ENCODE measurements around the gene PRKACB. TPM values are rescaled to one million over a fixed set of nuclear protein-coding genes. Genes with fewer than 3 reads are reported as not detected.

Gene PRKACB
- total RNA-seq, 2 experiments from 2014 or later, result 49.7 to 52.4 TPM

- POLR2A ChIA-PET, result no interaction called here
- H3K27ac Mint-ChIP-seq, result no peak overlapping the region
- no peak overlapping the region for H3K27ac ChIP-seq (ENCODE audit: low read depth in 1 of 2, low read length in 2 of 2)
Observed at GRCh38 chr1:84159533-84160240, 15.6 kb downstream of the PRKACB start.

GRCh38 chr1:84162295-84162694 lies 18.2 kb downstream of the PRKACB start:
- ChIA-PET CTCF (interaction anchor here (1.5 kb wide), 2 partner anchors 21 to 30 kb away, joined by 3 read pairs; no protein-coding TSS in a partner anchor), POLR2A (interaction anchor here (0.9 to 4.7 kb wide), 3 partner anchors 17 to 136 kb away, joined by 3 to 27 read pairs (median 3); partner anchors contain the start of gene PRKACB)
- no peak for DNase-seq
- Histone ChIP-seq H3K4me3 (ENCODE audit: low read length) (no peak overlapping the region), H3K27ac (ENCODE audit: low read depth in 1 of 2, low read length in 2 of 2) (no peak overlapping the region), H3K4me1 (ENCODE audit: insufficient read depth, low read length) (peaks cover 11% of the 10 kb centered on the region), H3K9me3 (ENCODE audit: control insufficient read depth in 1 of 2, insufficient read depth in 1 of 2, low read length in 2 of 2) (peaks cover 0 to 4% of the 10 kb centered on the region in 2 experiments), H3K27me3 (ENCODE audit: control insufficient read depth in 1 of 2, insufficient read depth in 2 of 2, low read length in 2 of 2) (no peaks in the 10 kb centered on the region), H3K36me3 (ENCODE audit: insufficient read depth, low read length) (peaks cover 2% of the 10 kb centered on the region)
- Mint-ChIP-seq H3K27ac (no peak overlapping the region), H3K4me3 (peak overlapping the region; percentile 28), H3K36me3 (ENCODE audit: low read depth) (peaks cover 38% of the 10 kb centered on the region), H3K9me3 (no peaks in the 10 kb centered on the region), H3K27me3 (no peaks in the 10 kb centered on the region), H3K4me1 (ENCODE audit: low read depth) (peaks cover 89% of the 10 kb centered on the region)
- TF ChIP-seq, protein P1, sequence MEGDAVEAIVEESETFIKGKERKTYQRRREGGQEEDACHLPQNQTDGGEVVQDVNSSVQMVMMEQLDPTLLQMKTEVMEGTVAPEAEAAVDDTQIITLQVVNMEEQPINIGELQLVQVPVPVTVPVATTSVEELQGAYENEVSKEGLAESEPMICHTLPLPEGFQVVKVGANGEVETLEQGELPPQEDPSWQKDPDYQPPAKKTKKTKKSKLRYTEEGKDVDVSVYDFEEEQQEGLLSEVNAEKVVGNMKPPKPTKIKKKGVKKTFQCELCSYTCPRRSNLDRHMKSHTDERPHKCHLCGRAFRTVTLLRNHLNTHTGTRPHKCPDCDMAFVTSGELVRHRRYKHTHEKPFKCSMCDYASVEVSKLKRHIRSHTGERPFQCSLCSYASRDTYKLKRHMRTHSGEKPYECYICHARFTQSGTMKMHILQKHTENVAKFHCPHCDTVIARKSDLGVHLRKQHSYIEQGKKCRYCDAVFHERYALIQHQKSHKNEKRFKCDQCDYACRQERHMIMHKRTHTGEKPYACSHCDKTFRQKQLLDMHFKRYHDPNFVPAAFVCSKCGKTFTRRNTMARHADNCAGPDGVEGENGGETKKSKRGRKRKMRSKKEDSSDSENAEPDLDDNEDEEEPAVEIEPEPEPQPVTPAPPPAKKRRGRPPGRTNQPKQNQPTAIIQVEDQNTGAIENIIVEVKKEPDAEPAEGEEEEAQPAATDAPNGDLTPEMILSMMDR (IDR thresholded peaks at IDR 0.05), result no peak
- ATAC-seq (ENCODE audit: poor library complexity), result no peak
- intact Hi-C loops (cut with DNase I, micrococcal nuclease), result no loop called here

More at GRCh38 chr1:84159533-84160240, 15.6 kb downstream of the PRKACB start:
- peaks cover 94% of the 10 kb centered on the region for H3K4me1 Mint-ChIP-seq (ENCODE audit: low read depth)
- H3K27me3 Mint-ChIP-seq, result no peaks in the 10 kb centered on the region
- DNase-seq, result peak in 2 of 14 experiments; percentile 27 to 28
- CTCF ChIA-PET, result interaction anchor here (0.8 to 1.1 kb wide), 2 partner anchors 9 to 282 kb away, joined by 3 read pairs; no protein-coding TSS in a partner anchor
- H3K9me3 ChIP-seq (ENCODE audit: control insufficient read depth in 1 of 2, insufficient read depth in 1 of 2, low read length in 2 of 2), result peaks cover 0 to 4% of the 10 kb centered on the region in 2 experiments
- peaks cover 2% of the 10 kb centered on the region for H3K9me3 Mint-ChIP-seq
- H3K36me3 Mint-ChIP-seq (ENCODE audit: low read depth), result peaks cover 61% of the 10 kb centered on the region
- H3K4me3 Mint-ChIP-seq, result peak overlapping the region; percentile 17
- H3K4me3 ChIP-seq (ENCODE audit: low read length), result no peak overlapping the region
- TF ChIP-seq, protein P1 (IDR thresholded peaks at IDR 0.05), result no peak
- ATAC-seq (ENCODE audit: poor library complexity), result peak; percentile 29
- H3K4me1 ChIP-seq (ENCODE audit: insufficient read depth, low read length), result peaks cover 19% of the 10 kb centered on the region
- peaks cover 4% of the 10 kb centered on the region for H3K36me3 ChIP-seq (ENCODE audit: insufficient read depth, low read length)
- intact Hi-C loops (cut with DNase I, micrococcal nuclease), result loop anchor here in 1 of 2 experiments (2.0 kb wide), 1 partner anchor 15 kb away; the partner anchor contains the start of gene PRKACB
- no peaks in the 10 kb centered on the region for H3K27me3 ChIP-seq (ENCODE audit: control insufficient read depth in 1 of 2, insufficient read depth in 2 of 2, low read length in 2 of 2)

DNA sequence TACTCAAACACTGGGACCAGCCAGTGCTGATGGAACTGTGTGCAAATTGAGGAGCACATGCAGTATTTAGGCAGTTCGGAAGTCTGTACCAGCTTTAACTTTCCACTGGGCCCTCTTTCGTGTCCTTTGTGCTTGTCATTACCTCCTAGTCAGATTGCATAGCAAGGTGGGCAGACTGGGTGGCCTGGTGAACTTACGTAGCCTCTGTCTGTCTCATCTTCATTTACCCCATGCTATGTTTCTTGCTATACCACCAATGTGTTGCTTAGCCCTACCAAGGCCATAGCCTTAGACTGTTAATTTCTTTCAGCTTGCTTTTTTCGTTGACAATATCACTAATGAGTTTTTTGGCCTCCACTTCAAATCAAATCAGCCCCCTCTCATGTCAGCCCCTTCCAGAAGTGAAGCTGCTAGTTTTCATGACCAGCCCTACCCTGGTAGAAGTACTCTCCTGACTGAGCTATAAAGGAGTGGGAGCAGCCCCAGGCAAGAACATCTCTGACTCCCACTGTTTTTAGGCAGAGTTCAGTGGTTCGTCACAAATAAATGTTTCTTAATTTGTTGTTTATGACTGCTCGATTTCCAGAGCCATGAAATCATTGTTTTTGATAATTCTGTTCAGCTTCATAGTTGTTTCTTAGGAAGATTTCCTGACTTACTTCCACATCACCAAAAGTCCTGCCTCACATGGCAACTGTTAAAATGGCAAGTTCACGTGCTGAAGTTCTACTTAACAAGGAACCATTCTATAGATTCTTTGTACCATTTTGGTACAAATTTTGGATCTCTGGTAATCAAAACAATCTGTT lies 19.3 kb downstream of the PRKACB start:
- TF ChIP-seq, protein P1 (IDR thresholded peaks at IDR 0.05), result no peak
- Histone ChIP-seq H3K4me1 (ENCODE audit: insufficient read depth, low read length) (peaks cover 8% of the 10 kb centered on the region), H3K27me3 (ENCODE audit: control insufficient read depth in 1 of 2, insufficient read depth in 2 of 2, low read length in 2 of 2) (no peaks in the 10 kb centered on the region), H3K27ac (ENCODE audit: low read depth in 1 of 2, low read length in 2 of 2) (no peak overlapping the region), H3K36me3 (ENCODE audit: insufficient read depth, low read length) (no peaks in the 10 kb centered on the region), H3K9me3 (ENCODE audit: control insufficient read depth in 1 of 2, insufficient read depth in 1 of 2, low read length in 2 of 2) (no peaks in the 10 kb centered on the region), H3K4me3 (ENCODE audit: low read length) (no peak overlapping the region)
- ATAC-seq (ENCODE audit: poor library complexity) (no peak), DNase-seq (no peak)
- no peaks in the 10 kb centered on the region for H3K9me3 Mint-ChIP-seq
- peak overlapping the region; percentile 34 for H3K27ac Mint-ChIP-seq
- intact Hi-C loops (cut with DNase I, micrococcal nuclease), result no loop called here
- H3K4me3 Mint-ChIP-seq, result peak overlapping the region; percentile 63
- H3K36me3 Mint-ChIP-seq (ENCODE audit: low read depth), result peaks cover 28% of the 10 kb centered on the region
- H3K4me1 Mint-ChIP-seq (ENCODE audit: low read depth), result peaks cover 89% of the 10 kb centered on the region
- CTCF ChIA-PET, result interaction anchor here (1.5 kb wide), 2 partner anchors 22 to 29 kb away, joined by 3 read pairs; no protein-coding TSS in a partner anchor
- no peaks in the 10 kb centered on the region for H3K27me3 Mint-ChIP-seq
- POLR2A ChIA-PET, result interaction anchor here (0.9 to 4.7 kb wide), 4 partner anchors 18 to 135 kb away, joined by 3 to 27 read pairs (median 3); partner anchors contain the start of gene PRKACB

Measured in CD4-positive, alpha-beta T cell (primary cell).